ENCODE measurements around the gene TINCR. TPM values are rescaled to one million over a fixed set of nuclear protein-coding genes. Genes with fewer than 3 reads are reported as not detected.

Gene TINCR
- total RNA-seq, 1 experiment from 2014 or later: 2.3 TPM

- no peaks in the 10 kb centered on the region for H3K27me3 ChIP-seq (ENCODE audit: control insufficient read depth, insufficient read depth, low read length)
- no peak for DNase-seq (ENCODE audit: low read depth, low spot score)
- H3K36me3 ChIP-seq (ENCODE audit: control insufficient read depth, insufficient read depth, low read length): peaks cover 12% of the 10 kb centered on the region
- no peak for ATAC-seq
- no TSS peak for BruUV-seq (replicated peaks)
- H3K4me3 ChIP-seq (ENCODE audit: low read depth in 2 of 2, low read length in 2 of 2): no peak overlapping the region
- H3K9me3 ChIP-seq (ENCODE audit: control insufficient read depth, insufficient read depth, low read depth, low read length): no peaks in the 10 kb centered on the region
- POLR2A ChIA-PET: no interaction called here
- CTCF ChIA-PET: no interaction called here
- H3K27ac ChIP-seq (ENCODE audit: low read length): no peak overlapping the region
- no peaks in the 10 kb centered on the region for H3K4me1 ChIP-seq (ENCODE audit: control insufficient read depth, insufficient read depth, low read length)
- in situ Hi-C loops (cut with HindIII; ENCODE audit: low pct_unique_long_range_greater_than_20kb, low sequenced_read_pairs) (no loop called here), intact Hi-C loops (cut with micrococcal nuclease; ENCODE audit: unreplicated experiment) (no loop called here)
- TF ChIP-seq TCF7L2 (IDR thresholded peaks at IDR 0.05; ENCODE audit: low read depth, low read length): no peak
- TF ChIP-seq POLR2AphosphoS5 (IDR thresholded peaks at IDR 0.05; ENCODE audit: low read depth, low read length): no peak
- TF ChIP-seq CTCF (IDR thresholded peaks at IDR 0.05): no peak
- TF ChIP-seq REST (IDR thresholded peaks at IDR 0.05; ENCODE audit: insufficient read depth in 1 of 2, low read depth in 2 of 2, low read length in 1 of 2): no peak
- TF ChIP-seq SIN3A (IDR thresholded peaks at IDR 0.05; ENCODE audit: borderline replicate concordance, insufficient read depth, low read depth, low read length): no peak
These were observed 20.7 kb upstream of the TINCR start for GRCh38 chr19:5588441-5588840.

- ChIA-PET CTCF (no interaction called here), POLR2A (no interaction called here)
- Histone ChIP-seq H3K9me3 (ENCODE audit: control insufficient read depth, insufficient read depth, low read depth, low read length) (no peaks in the 10 kb centered on the region), H3K4me3 (ENCODE audit: low read depth in 2 of 2, low read length in 2 of 2) (no peak overlapping the region), H3K36me3 (ENCODE audit: control insufficient read depth, insufficient read depth, low read length) (peaks cover 9% of the 10 kb centered on the region), H3K27ac (ENCODE audit: low read length) (no peak overlapping the region), H3K4me1 (ENCODE audit: control insufficient read depth, insufficient read depth, low read length) (no peaks in the 10 kb centered on the region), H3K27me3 (ENCODE audit: control insufficient read depth, insufficient read depth, low read length) (no peaks in the 10 kb centered on the region)
- TF ChIP-seq REST (IDR thresholded peaks at IDR 0.05; ENCODE audit: insufficient read depth in 1 of 2, low read depth in 2 of 2, low read length in 1 of 2) (no peak), CTCF (IDR thresholded peaks at IDR 0.05) (no peak), SIN3A (IDR thresholded peaks at IDR 0.05; ENCODE audit: borderline replicate concordance, insufficient read depth, low read depth, low read length) (no peak), TCF7L2 (IDR thresholded peaks at IDR 0.05; ENCODE audit: low read depth, low read length) (no peak), POLR2AphosphoS5 (IDR thresholded peaks at IDR 0.05; ENCODE audit: low read depth, low read length) (no peak)
- intact Hi-C loops (cut with micrococcal nuclease; ENCODE audit: unreplicated experiment) (no loop called here), in situ Hi-C loops (cut with HindIII; ENCODE audit: low pct_unique_long_range_greater_than_20kb, low sequenced_read_pairs) (no loop called here)
- no TSS peak for BruUV-seq (replicated peaks)
- DNase-seq (ENCODE audit: low read depth, low spot score) (no peak), ATAC-seq (no peak)
These were observed 19.9 kb upstream of the TINCR start for GRCh38 chr19:5587661-5588060.
